KMS-11 (cell line): ENCODE data around the gene BAZ2B.
A peak's percentile ranks its signal among the peaks of the same experiment; 100 is the strongest.

Experiments
- H2AFZ ChIP-seq: fragments of 200-600 bp; sonication (generic); 2 replicates; pipeline ENCODE4 v1.6.1; 2016; ENCODE audit warnings: antibody characterized with exemption, mixed run types, low read depth
- H3K27ac ChIP-seq: fragments of 200-600 bp; sonication (generic); 2 replicates; pipeline ENCODE4 v1.6.1; 2016; ENCODE audit warnings: mild to moderate bottlenecking, mixed run types
- H3K27me3 ChIP-seq: fragments of 200-600 bp; sonication (generic); 2 replicates; pipeline ENCODE4 v1.6.1; 2017; ENCODE audit warnings: mild to moderate bottlenecking, low read depth, mixed run types, moderate library complexity; ENCODE audit not compliant: insufficient read depth
- H3K36me3 ChIP-seq: fragments of 200-600 bp; sonication (generic); 2 replicates; pipeline ENCODE4 v1.6.1; 2017; ENCODE audit warnings: mild to moderate bottlenecking, mixed run types; ENCODE audit not compliant: insufficient read depth
- H3K4me1 ChIP-seq: fragments of 200-600 bp; sonication (generic); 2 replicates; pipeline ENCODE4 v1.6.1; 2016; ENCODE audit warnings: mild to moderate bottlenecking, low read depth, mixed run types; ENCODE audit not compliant: poor library complexity, severe bottlenecking
- H3K4me2 ChIP-seq: fragments of 200-600 bp; sonication (generic); 2 replicates; pipeline ENCODE4 v1.7.0; 2016; ENCODE audit warnings: mild to moderate bottlenecking, mixed run types
- H3K4me3 ChIP-seq: fragments of 200-600 bp; sonication (generic); IDR thresholded peaks from 2 replicates; pipeline ENCODE4 v1.6.1; 2017; ENCODE audit warnings: low read depth, low read length, mixed read lengths; ENCODE audit not compliant: insufficient read depth
- H3K79me2 ChIP-seq: fragments of 200-600 bp; sonication (generic); 2 replicates; pipeline ENCODE4 v1.6.1; 2016; ENCODE audit warnings: low read depth, mixed run types; ENCODE audit not compliant: insufficient read depth
- H3K9ac ChIP-seq: fragments of 200-600 bp; sonication (generic); 2 replicates; pipeline ENCODE4 v1.6.1; 2016; ENCODE audit warnings: mild to moderate bottlenecking, mixed run types
- H4K20me1 ChIP-seq: fragments of 200-600 bp; sonication (generic); 2 replicates; pipeline ENCODE4 v1.6.1; 2016; ENCODE audit warnings: mild to moderate bottlenecking, mixed run types; ENCODE audit not compliant: insufficient read depth
- TF ChIP-seq, protein P1 (sequence below): fragments of 200-600 bp; sonication (generic); conservative IDR thresholded peaks from 2 replicates; pipeline ENCODE4 v1.6.1; 2017; ENCODE audit warnings: low read depth, mild to moderate bottlenecking, antibody characterized with exemption, low read length, moderate library complexity, mixed read lengths

BAZ2B gene

DNA sequence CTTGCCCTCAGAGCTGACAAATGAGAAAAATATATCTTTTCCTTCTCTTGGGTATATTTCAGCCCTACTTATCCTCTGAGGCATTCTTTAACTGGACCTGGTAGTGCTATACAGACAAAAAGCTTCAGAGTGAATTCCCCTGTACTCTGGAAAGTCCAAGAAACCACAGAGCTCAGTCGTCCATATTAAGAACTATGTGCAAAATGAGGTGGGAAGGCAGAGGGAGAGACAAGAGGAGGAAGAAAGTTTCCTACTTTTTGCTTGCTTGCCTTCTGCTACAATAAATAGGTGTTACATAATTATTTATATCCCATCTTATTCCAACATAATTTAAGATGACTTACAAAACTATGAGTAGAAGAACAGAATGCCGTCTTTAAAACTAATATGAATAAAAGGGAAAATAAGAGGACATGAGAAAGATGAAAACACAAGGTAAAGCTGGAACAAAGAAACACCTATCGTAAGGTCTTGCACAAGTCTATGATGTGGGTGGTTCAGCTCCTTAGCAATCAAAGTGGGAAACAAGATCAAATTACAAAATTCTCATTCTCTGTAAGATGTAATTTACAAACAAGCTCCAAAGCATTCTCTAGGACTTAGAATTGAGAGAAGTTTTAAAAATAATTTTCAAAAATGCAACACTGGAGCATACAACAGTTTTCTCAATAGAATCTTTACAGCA is 97.9 kb downstream of the BAZ2B start:
- TF ChIP-seq, protein P1, sequence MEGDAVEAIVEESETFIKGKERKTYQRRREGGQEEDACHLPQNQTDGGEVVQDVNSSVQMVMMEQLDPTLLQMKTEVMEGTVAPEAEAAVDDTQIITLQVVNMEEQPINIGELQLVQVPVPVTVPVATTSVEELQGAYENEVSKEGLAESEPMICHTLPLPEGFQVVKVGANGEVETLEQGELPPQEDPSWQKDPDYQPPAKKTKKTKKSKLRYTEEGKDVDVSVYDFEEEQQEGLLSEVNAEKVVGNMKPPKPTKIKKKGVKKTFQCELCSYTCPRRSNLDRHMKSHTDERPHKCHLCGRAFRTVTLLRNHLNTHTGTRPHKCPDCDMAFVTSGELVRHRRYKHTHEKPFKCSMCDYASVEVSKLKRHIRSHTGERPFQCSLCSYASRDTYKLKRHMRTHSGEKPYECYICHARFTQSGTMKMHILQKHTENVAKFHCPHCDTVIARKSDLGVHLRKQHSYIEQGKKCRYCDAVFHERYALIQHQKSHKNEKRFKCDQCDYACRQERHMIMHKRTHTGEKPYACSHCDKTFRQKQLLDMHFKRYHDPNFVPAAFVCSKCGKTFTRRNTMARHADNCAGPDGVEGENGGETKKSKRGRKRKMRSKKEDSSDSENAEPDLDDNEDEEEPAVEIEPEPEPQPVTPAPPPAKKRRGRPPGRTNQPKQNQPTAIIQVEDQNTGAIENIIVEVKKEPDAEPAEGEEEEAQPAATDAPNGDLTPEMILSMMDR = no peak
- H3K4me2 ChIP-seq = no peak overlapping the region
- H4K20me1 ChIP-seq = no peaks in the 10 kb centered on the region; the same call in 1 of the 2 replicates
- no peak overlapping the region for H3K4me3 ChIP-seq
- no peak overlapping the region for H2AFZ ChIP-seq
- no peak overlapping the region for H3K27ac ChIP-seq
- H3K36me3 ChIP-seq = no peaks in the 10 kb centered on the region
- peaks cover 22% of the 10 kb centered on the region for H3K4me1 ChIP-seq
- H3K27me3 ChIP-seq = no peaks in the 10 kb centered on the region
- H3K79me2 ChIP-seq = no peaks in the 10 kb centered on the region
- H3K9ac ChIP-seq = no peak overlapping the region

DNA sequence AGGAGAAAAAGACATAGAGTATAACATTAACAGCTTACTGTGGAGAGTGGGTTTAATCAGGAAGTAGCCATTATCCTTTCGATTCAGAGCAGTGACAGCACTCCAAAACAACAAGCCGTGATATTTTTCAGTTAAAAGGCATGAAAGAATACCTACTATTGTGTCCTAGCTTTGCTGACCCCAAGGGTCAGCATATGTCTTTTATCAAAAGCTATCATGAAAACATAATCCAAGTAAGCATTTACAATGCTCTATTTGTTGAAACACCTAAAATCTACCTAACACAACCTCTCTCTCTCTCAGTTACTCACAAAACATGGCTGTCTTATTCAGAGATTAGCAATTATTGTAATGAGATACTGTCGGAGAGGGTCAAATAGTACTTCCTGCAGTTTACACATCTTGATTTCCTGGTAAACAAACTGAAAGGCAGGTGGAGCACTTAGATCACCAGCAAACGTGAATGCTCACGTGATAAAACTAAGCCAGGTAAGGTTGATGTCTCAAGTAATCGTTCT is 100.0 kb downstream of the BAZ2B start:
- H2AFZ ChIP-seq = peak overlapping the region; percentile 64
- peak overlapping the region; percentile 67 for H3K4me3 ChIP-seq
- peaks cover 22% of the 10 kb centered on the region for H3K4me1 ChIP-seq
- H3K4me2 ChIP-seq = peak overlapping the region; percentile 86
- peak overlapping the region; percentile 72 for H3K27ac ChIP-seq
- peak overlapping the region; percentile 67 for H3K9ac ChIP-seq
- H4K20me1 ChIP-seq = no peaks in the 10 kb centered on the region
- no peaks in the 10 kb centered on the region for H3K79me2 ChIP-seq
- H3K36me3 ChIP-seq = no peaks in the 10 kb centered on the region
- TF ChIP-seq, protein P1 = no peak
- no peaks in the 10 kb centered on the region for H3K27me3 ChIP-seq

DNA sequence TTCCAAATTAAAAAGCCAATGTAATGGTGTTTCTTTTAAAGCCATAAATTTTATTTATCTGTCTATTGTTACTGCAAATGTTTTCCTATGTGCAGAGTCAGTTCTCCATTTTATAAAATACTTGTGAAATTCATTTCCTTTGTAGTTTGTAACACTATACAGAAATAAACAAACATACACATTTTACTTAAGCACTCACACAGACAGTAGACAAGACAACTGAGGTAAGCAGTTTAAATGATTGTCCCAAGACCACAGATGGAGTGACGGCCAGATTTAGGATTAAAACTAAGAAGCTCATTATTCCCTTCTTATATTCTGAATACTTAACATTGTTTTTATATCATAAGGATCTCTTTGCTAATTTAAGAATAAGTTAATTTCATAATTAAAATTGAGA is 100.9 kb downstream of the BAZ2B start:
- H2AFZ ChIP-seq = no peak overlapping the region
- peaks cover 22% of the 10 kb centered on the region for H3K4me1 ChIP-seq
- no peaks in the 10 kb centered on the region for H4K20me1 ChIP-seq
- H3K9ac ChIP-seq = no peak overlapping the region
- H3K27me3 ChIP-seq = no peaks in the 10 kb centered on the region
- TF ChIP-seq, protein P1 = no peak
- no peaks in the 10 kb centered on the region for H3K36me3 ChIP-seq
- no peak overlapping the region for H3K4me3 ChIP-seq
- H3K79me2 ChIP-seq = no peaks in the 10 kb centered on the region
- no peak overlapping the region for H3K27ac ChIP-seq
- H3K4me2 ChIP-seq = peak overlapping the region; percentile 86

DNA sequence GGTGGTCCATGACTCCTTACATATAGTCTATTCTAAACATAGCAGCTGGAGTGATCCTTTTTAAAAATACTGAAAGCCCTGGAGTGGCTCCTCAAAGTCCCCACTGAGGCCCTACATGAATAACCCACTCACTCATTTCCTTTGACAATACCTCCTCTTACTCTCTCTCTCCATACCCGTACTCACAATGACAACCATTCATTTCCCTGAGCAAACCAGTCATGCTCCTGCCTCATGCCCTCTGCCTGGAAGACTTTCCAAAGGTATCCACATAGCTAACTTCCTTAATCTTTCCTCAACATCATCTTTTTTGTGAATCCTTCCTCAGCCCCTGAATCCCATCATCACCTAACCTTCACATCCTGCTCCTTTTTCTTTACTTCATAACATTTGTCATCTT is 102.6 kb downstream of the BAZ2B start:
- Histone ChIP-seq H3K4me1 (peaks cover 22% of the 10 kb centered on the region), H3K9ac (no peak overlapping the region), H3K36me3 (no peaks in the 10 kb centered on the region), H3K27ac (no peak overlapping the region), H4K20me1 (no peaks in the 10 kb centered on the region), H2AFZ (no peak overlapping the region), H3K4me3 (no peak overlapping the region), H3K4me2 (no peak overlapping the region), H3K79me2 (no peaks in the 10 kb centered on the region), H3K27me3 (no peaks in the 10 kb centered on the region)
- TF ChIP-seq, protein P1 = no peak
